H1 (cell line): ENCODE results near the gene ENAH. TPM values are rescaled to one million over a fixed set of nuclear protein-coding genes. Genes with fewer than 3 reads are reported as not detected.

Experiments
- CTCF ChIA-PET: fragments of 300-600 bp; sonication (Branson Sonifier 250); formaldehyde crosslinking; loops from one replicate; lab custom pipeline; 2021; ENCODE audit not compliant: partially characterized antibody; lab: Charles Lee
- POLR2A ChIA-PET: fragments of 300-600 bp; sonication (Branson Sonifier 250); formaldehyde crosslinking; loops from one replicate; lab custom pipeline; 2021; ENCODE audit warnings: inconsistent platforms; ENCODE audit not compliant: partially characterized antibody; lab: Charles Lee
- DNase-seq, 2 experiments: peaks; one replicate each; pipeline versions ENCODE4 v3.0.0 to v3.0.0-alpha.2; 2010 to 2022; ENCODE audit warnings: low spot score in 2 of 2, low read depth in 1 of 2, mixed read lengths in 1 of 2
- FAIRE-seq: peaks from 2 replicates; lab custom pipeline; 2011; peaks lifted over from hg19 to GRCh38; lab: Jason Lieb, UNC
- H2AFZ ChIP-seq: 2 replicates; pipeline ENCODE4 v1.8.1; 2012; ENCODE audit warnings: low read length, inconsistent platforms
- H2AK5ac ChIP-seq: 2 replicates; pipeline ENCODE4 v1.6.1; 2013; ENCODE audit warnings: low read depth, low read length
- H2BK120ac ChIP-seq: replicated peaks from 2 replicates; pipeline ENCODE3; 2013; ENCODE audit warnings: low read depth, low read length, inconsistent platforms
- H2BK12ac ChIP-seq: 2 replicates; pipeline ENCODE4 v1.6.1; 2013; ENCODE audit warnings: low read depth, low read length
- H2BK15ac ChIP-seq: 2 replicates; pipeline ENCODE4 v1.6.1; 2013; ENCODE audit warnings: low read length
- H2BK20ac ChIP-seq: 2 replicates; pipeline ENCODE4 v1.6.1; 2013; ENCODE audit warnings: low read length
- H2BK5ac ChIP-seq: 2 replicates; pipeline ENCODE4 v1.6.1; 2013; ENCODE audit warnings: low read depth, low read length
- H3K14ac ChIP-seq: 2 replicates; pipeline ENCODE4 v1.6.1; 2013; ENCODE audit warnings: inconsistent platforms; ENCODE audit not compliant: insufficient read length
- H3K18ac ChIP-seq: 2 replicates; pipeline ENCODE4 v1.6.1; 2013; ENCODE audit warnings: low read length; ENCODE audit errors: extremely low read depth
- H3K23ac ChIP-seq: 2 replicates; pipeline ENCODE4 v1.6.1; 2013; ENCODE audit warnings: inconsistent platforms; ENCODE audit not compliant: insufficient read length
- H3K23me2 ChIP-seq: 2 replicates; pipeline ENCODE4 v1.6.1; 2013; ENCODE audit warnings: low read depth, low read length
- H3K27ac ChIP-seq: 2 replicates; pipeline ENCODE4 v1.6.1; 2011; ENCODE audit warnings: low read depth, low read length, inconsistent platforms
- H3K27me3 ChIP-seq, 4 experiments: replicated peaks in 1 of 4; 1 replicate in 1 of 4; 2 replicates in 3 of 4; pipeline versions ENCODE4 v1.6.1 to v1.8.1; 2011 to 2013; ENCODE audit warnings: low read length in 3 of 4, mild to moderate bottlenecking in 3 of 4, inconsistent platforms in 2 of 4, mixed read lengths in 2 of 4, moderate library complexity in 1 of 4; ENCODE audit not compliant: control insufficient read depth in 3 of 4, insufficient read depth in 3 of 4; ENCODE audit errors: extremely low read depth in 1 of 4
- H3K36me3 ChIP-seq, 4 experiments: 2 replicates each; pipeline versions ENCODE4 v1.6.1 to v1.8.1; 2011 to 2013; ENCODE audit warnings: mild to moderate bottlenecking in 4 of 4, low read length in 3 of 4, moderate library complexity in 2 of 4, control low read depth in 1 of 4, inconsistent platforms in 1 of 4; ENCODE audit not compliant: insufficient read depth in 4 of 4, control insufficient read depth in 2 of 4
- H3K4ac ChIP-seq: replicated peaks from 2 replicates; pipeline ENCODE3; 2013; ENCODE audit warnings: low read length, low read depth, mixed read lengths, inconsistent platforms; ENCODE audit not compliant: insufficient read length
- H3K4me1 ChIP-seq, 4 experiments: replicated peaks in 1 of 4; 1 replicate in 1 of 4; 2 replicates in 3 of 4; pipeline versions ENCODE4 v1.6.1 to v1.8.1; 2011 to 2013; ENCODE audit warnings: low read length in 3 of 4, inconsistent platforms in 2 of 4, mixed read lengths in 1 of 4; ENCODE audit not compliant: insufficient read depth in 4 of 4, control insufficient read depth in 3 of 4
- H3K4me2 ChIP-seq, 2 experiments: 2 replicates each; pipeline versions ENCODE4 v1.6.1 to v1.8.1; 2011 to 2013; ENCODE audit warnings: low read depth in 2 of 2, low read length in 2 of 2, control low read depth in 1 of 2, inconsistent platforms in 1 of 2, mild to moderate bottlenecking in 1 of 2; ENCODE audit not compliant: insufficient read depth in 1 of 2
- H3K4me3 ChIP-seq, 4 experiments: fragments of 200-600, 300-600 bp in 1 of 4; sonication (generic), shearing (Covaris generic), sonication (Bioruptor Twin) in 1 of 4; 2 replicates each; pipeline versions ENCODE4 v1.5.1 to v1.8.1; 2011 to 2016; ENCODE audit warnings: low read length in 4 of 4, low read depth in 3 of 4, control low read depth in 2 of 4, inconsistent platforms in 2 of 4, mild to moderate bottlenecking in 2 of 4, mixed read lengths in 1 of 4, moderate library complexity in 1 of 4; ENCODE audit not compliant: insufficient read depth in 2 of 4; ENCODE audit errors: extremely low read depth in 1 of 4
- H3K56ac ChIP-seq: replicated peaks from 2 replicates; pipeline ENCODE3; 2013; ENCODE audit warnings: low read depth, mild to moderate bottlenecking, mixed read lengths, low read length, inconsistent platforms; ENCODE audit not compliant: insufficient read length
- H3K79me1 ChIP-seq: 2 replicates; pipeline ENCODE4 v1.6.1; 2013; ENCODE audit warnings: low read depth, low read length, control low read depth
- H3K79me2 ChIP-seq, 2 experiments: 2 replicates each; pipeline versions ENCODE4 v1.6.1 to v1.8.1; 2012 to 2013; ENCODE audit warnings: low read length in 2 of 2, mild to moderate bottlenecking in 2 of 2, inconsistent platforms in 1 of 2; ENCODE audit not compliant: insufficient read depth in 2 of 2, control insufficient read depth in 1 of 2
- H3K9ac ChIP-seq, 4 experiments: replicated peaks in 1 of 4; 1 replicate in 1 of 4; 2 replicates in 3 of 4; pipeline versions ENCODE4 v1.6.1 to v1.8.1; 2011 to 2013; ENCODE audit warnings: low read depth in 3 of 4, low read length in 3 of 4, control low read depth in 2 of 4, mild to moderate bottlenecking in 2 of 4, moderate library complexity in 2 of 4, inconsistent platforms in 1 of 4; ENCODE audit errors: extremely low read depth in 1 of 4
- H3K9me3 ChIP-seq, 2 experiments: 2 replicates each; pipeline versions ENCODE4 v1.6.1 to v1.8.1; 2012 to 2013; ENCODE audit warnings: mild to moderate bottlenecking in 2 of 2, moderate library complexity in 2 of 2, control low read depth in 1 of 2, inconsistent platforms in 1 of 2, low read depth in 1 of 2, low read length in 1 of 2, mixed read lengths in 1 of 2; ENCODE audit not compliant: insufficient read depth in 2 of 2
- H4K20me1 ChIP-seq, 2 experiments: replicated peaks in 1 of 2; 2 replicates each; pipeline versions ENCODE3 to v1.8.1; 2011 to 2013; ENCODE audit warnings: inconsistent platforms in 2 of 2, low read length in 2 of 2, mild to moderate bottlenecking in 1 of 2; ENCODE audit not compliant: insufficient read depth in 2 of 2, control insufficient read depth in 1 of 2
- H4K5ac ChIP-seq: 2 replicates; pipeline ENCODE4 v1.6.1; 2013; ENCODE audit warnings: low read length, low read depth, mixed read lengths, inconsistent platforms; ENCODE audit not compliant: insufficient read length
- H4K8ac ChIP-seq: 2 replicates; pipeline ENCODE4 v1.8.0; 2013; ENCODE audit warnings: mild to moderate bottlenecking, moderate library complexity, low read length, inconsistent platforms; ENCODE audit not compliant: insufficient read depth; ENCODE audit errors: extremely low read depth
- H4K91ac ChIP-seq: replicated peaks from 2 replicates; pipeline ENCODE3; 2013; ENCODE audit warnings: low read length, mixed read lengths, inconsistent platforms; ENCODE audit not compliant: insufficient read length
- CEBPB ChIP-seq: IDR thresholded peaks from 2 replicates; pipeline ENCODE4 v1.6.1; 2012; ENCODE audit warnings: low read depth, low read length
- CHD1 ChIP-seq: IDR thresholded peaks from 2 replicates; pipeline ENCODE4 v1.6.1; 2012; ENCODE audit warnings: low read depth, low read length, improper control_type of control experiment
- HDAC2 ChIP-seq, 2 experiments: fragments of 300-600 bp in 1 of 2; sonication (generic) in 1 of 2; IDR thresholded peaks; 2 replicates each; pipeline ENCODE4 v1.6.1; 2011 to 2012; ENCODE audit warnings: low read depth in 2 of 2, low read length in 2 of 2, mild to moderate bottlenecking in 2 of 2, moderate library complexity in 2 of 2, borderline replicate concordance in 1 of 2, inconsistent platforms in 1 of 2
- HDAC6 ChIP-seq: IDR thresholded peaks from one replicate; pipeline ENCODE4 v1.7.1; 2012; ENCODE audit warnings: low read depth, mild to moderate bottlenecking, inconsistent platforms, low read length, moderate library complexity
- JUND ChIP-seq: IDR thresholded peaks from 2 replicates; pipeline ENCODE4 v1.6.1; 2011; ENCODE audit warnings: mild to moderate bottlenecking, improper control_type of control experiment, low read length
- NANOG ChIP-seq: IDR thresholded peaks from 2 replicates; pipeline ENCODE4 v1.6.1; 2011; ENCODE audit warnings: low read length, low read depth, mild to moderate bottlenecking, inconsistent platforms; ENCODE audit not compliant: insufficient read depth, poor library complexity, severe bottlenecking
- POLR2AphosphoS5 ChIP-seq: IDR thresholded peaks from 2 replicates; pipeline ENCODE4 v1.6.1; 2011; ENCODE audit warnings: low read depth, low read length
- SIRT6 ChIP-seq: IDR thresholded peaks from one replicate; pipeline ENCODE4 v1.7.1; 2012; ENCODE audit warnings: low read length, inconsistent platforms
- SIX5 ChIP-seq: IDR thresholded peaks from 2 replicates; pipeline ENCODE4 v1.6.1; 2011; ENCODE audit warnings: mild to moderate bottlenecking, low read depth, low read length
- SP2 ChIP-seq: IDR thresholded peaks from 2 replicates; pipeline ENCODE4 v1.6.1; 2012; ENCODE audit warnings: mild to moderate bottlenecking, low read length, inconsistent platforms
- TAF1 ChIP-seq: IDR thresholded peaks from 2 replicates; pipeline ENCODE4 v1.6.1; 2011; ENCODE audit warnings: mild to moderate bottlenecking, low read depth, low read length
- TBP ChIP-seq: IDR thresholded peaks from 2 replicates; pipeline ENCODE4 v1.6.1; 2011; ENCODE audit warnings: low read depth, low read length, improper control_type of control experiment
- TEAD4 ChIP-seq: IDR thresholded peaks from 2 replicates; pipeline ENCODE4 v1.6.1; 2012; ENCODE audit warnings: low read depth, low read length, inconsistent platforms, mixed read lengths
- USF2 ChIP-seq: IDR thresholded peaks from 2 replicates; pipeline ENCODE4 v1.6.1; 2011; ENCODE audit warnings: low read length, improper control_type of control experiment
- WGBS, 2 experiments: shearing (Covaris generic) in 1 of 2; methylation state at CpG; one replicate each; pipeline versions ENCODE4 v1.1.6 to v1.1.7; 2013 to 2015; ENCODE audit warnings: low lambda C conversion rate in 2 of 2, mixed read lengths in 2 of 2, inconsistent platforms in 1 of 2, low coverage in 1 of 2, missing lambda C conversion rate in 1 of 2; ENCODE audit not compliant: insufficient replicate concordance in 2 of 2, insufficient coverage in 1 of 2, insufficient read length in 1 of 2; ENCODE audit errors: extremely low coverage in 1 of 2, missing lambda C conversion rate in 1 of 2; 5-methylcytosine and 5-hydroxymethylcytosine counted together
- polyA plus RNA-seq, 7 experiments: library from polyadenylated mRNA; depleted of rRNA in 3 of 7; stranded (reverse) in 5 of 7; unstranded in 2 of 7; fragments of >200 nt in 5 of 7; fragments of 200-250 nt in 2 of 7; gene quantifications; 1 replicate in 5 of 7; 2 replicates in 1 of 7; 4 replicates in 1 of 7; pipeline versions ENCODE4 v1.2.1 to v1.2.3, GENCODE V29; 2011 to 2013; ENCODE audit warnings: missing spikeins in 2 of 7, mixed read lengths in 2 of 7
- total RNA-seq: library from RNA; stranded (reverse); fragmentation: NEBNext Ultra II Directional; extraction: Animal tissue kit (Norgen Biotek cat#: 25700); gene quantifications from 2 replicates; pipeline ENCODE4 v1.2.1, GENCODE V29; 2021

ENAH gene
- total and polyA plus RNA-seq, 2 of the 8 experiments (the other 6 are each of a cell fraction or from before 2014, with no cell fraction given) = 39.1 to 335 TPM

- WGBS, 2 experiments = 70% methylated on average over 1 of the region's 1 CpG; no CpG with 5 or more reads in 1 of the 2 experiments
- peaks cover 0 to 98% of the 10 kb centered on the region in 2 experiments; a peak in 3 of 4 replicates for H3K79me2 ChIP-seq
- FAIRE-seq = no peak
- TF ChIP-seq SIRT6 (no peak), POLR2AphosphoS5 (no peak), SIX5 (no peak), CEBPB (no peak), HDAC2 (IDR thresholded peaks at IDR 0.05; ENCODE audit: borderline replicate concordance in 1 of 2, low read depth in 2 of 2, low read length in 2 of 2) (no peak), TAF1 (no peak), TBP (no peak), JUND (no peak), SP2 (no peak), TEAD4 (no peak), HDAC6 (no peak), USF2 (no peak), CHD1 (no peak), NANOG (no peak)
Measured at GRCh38 chr1:225539069-225539468, 113.9 kb downstream of the ENAH start.

More at GRCh38 chr1:225539069-225539468, 113.9 kb downstream of the ENAH start:
- H2BK5ac ChIP-seq = no peak overlapping the region
- H4K5ac ChIP-seq = no peak overlapping the region
- CTCF ChIA-PET = interaction anchor here (0.5 to 1.1 kb wide), 4 partner anchors 10 to 103 kb away, joined by 3 to 4 read pairs (median 3); no protein-coding TSS in a partner anchor
- H3K4ac ChIP-seq = no peak overlapping the region
- no peak overlapping the region for H3K23ac ChIP-seq
- no peak overlapping the region for H4K8ac ChIP-seq
- H3K36me3 ChIP-seq = no peaks in the 10 kb centered on the region
- H2BK12ac ChIP-seq = 0 out of 2 replicates have a peak overlapping the region, but pooled peaks have one; percentile 41
- H3K27ac ChIP-seq = no peak overlapping the region
- POLR2A ChIA-PET = interaction anchor here (1.0 to 1.6 kb wide), 3 partner anchors 9 to 114 kb away, joined by 3 to 6 read pairs (median 3); partner anchors contain the start of gene ENAH
- peaks cover 13 to 16% of the 10 kb centered on the region in 2 experiments for H4K20me1 ChIP-seq
- H2AFZ ChIP-seq = no peak overlapping the region
- H3K4me3 ChIP-seq = no peak overlapping the region
- H3K4me1 ChIP-seq = peaks cover 2 to 13% (median 10%) of the 10 kb centered on the region in 4 experiments; a peak in 5 of 7 replicates
- H2BK20ac ChIP-seq = no peak overlapping the region
- H3K79me1 ChIP-seq = peaks cover 3% of the 10 kb centered on the region
- no peak overlapping the region for H2BK120ac ChIP-seq
- H3K9ac ChIP-seq = no peak overlapping the region
- no peak overlapping the region for H3K18ac ChIP-seq
- H3K56ac ChIP-seq = no peak overlapping the region
- DNase-seq = no peak
- no peak overlapping the region for H4K91ac ChIP-seq
- no peaks in the 10 kb centered on the region for H3K23me2 ChIP-seq
- H3K14ac ChIP-seq = no peak overlapping the region
- H3K9me3 ChIP-seq = no peaks in the 10 kb centered on the region
- no peak overlapping the region for H2AK5ac ChIP-seq
- no peaks in the 10 kb centered on the region for H3K27me3 ChIP-seq
- no peak overlapping the region for H2BK15ac ChIP-seq
- H3K4me2 ChIP-seq = no peak overlapping the region
